ENCODE data around the gene PDHB. TPM values are rescaled to one million over a fixed set of nuclear protein-coding genes. Genes with fewer than 3 reads are reported as not detected.

PDHB gene
- total and polyA plus RNA-seq, 2 of the 13 experiments (the other 11 are each of a cell fraction or from before 2014, with no cell fraction given), result 108 to 153 TPM

DNA sequence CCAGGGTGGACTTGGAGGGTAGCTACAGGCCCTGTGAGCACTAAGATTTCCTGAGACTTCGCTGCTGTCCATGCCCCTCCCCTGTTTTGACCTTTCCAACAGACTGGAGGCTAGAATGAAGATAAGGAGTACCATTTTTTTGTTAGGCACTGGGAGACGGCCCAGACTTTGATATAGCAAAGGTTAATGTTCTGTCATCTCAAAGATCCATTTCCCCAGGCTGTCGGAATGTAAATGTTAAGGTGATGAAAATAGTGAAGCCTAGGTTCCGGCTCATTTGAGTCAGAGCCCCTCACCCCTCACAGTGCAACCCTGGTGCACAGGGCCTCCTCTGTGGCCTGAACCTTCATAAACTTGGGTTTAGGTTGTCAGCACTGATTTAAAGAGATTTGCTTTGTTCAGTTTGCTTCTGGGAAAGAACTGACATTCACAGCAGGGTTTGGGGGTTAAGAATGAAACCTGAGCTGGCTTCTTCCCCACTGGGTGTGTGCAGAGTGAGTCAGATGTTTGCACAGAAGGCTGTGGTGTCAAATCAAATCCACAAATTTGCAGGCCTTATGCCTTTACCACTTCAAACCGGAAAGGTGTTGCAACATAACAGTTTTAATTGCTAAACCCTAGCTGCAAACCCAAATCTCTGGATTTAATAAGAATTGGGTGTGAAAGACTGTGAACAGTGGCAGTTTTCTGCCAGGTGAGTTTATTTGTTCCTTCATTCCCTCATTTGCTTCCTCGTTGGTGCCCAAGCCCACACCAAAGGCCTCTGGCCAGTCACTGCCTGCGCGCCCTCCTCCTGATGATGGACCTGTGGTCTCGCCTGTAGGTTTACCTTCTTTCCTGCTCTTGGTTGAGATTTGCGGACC, 37.6 kb upstream of the PDHB start (continued):
- TF ChIP-seq, protein P1, sequence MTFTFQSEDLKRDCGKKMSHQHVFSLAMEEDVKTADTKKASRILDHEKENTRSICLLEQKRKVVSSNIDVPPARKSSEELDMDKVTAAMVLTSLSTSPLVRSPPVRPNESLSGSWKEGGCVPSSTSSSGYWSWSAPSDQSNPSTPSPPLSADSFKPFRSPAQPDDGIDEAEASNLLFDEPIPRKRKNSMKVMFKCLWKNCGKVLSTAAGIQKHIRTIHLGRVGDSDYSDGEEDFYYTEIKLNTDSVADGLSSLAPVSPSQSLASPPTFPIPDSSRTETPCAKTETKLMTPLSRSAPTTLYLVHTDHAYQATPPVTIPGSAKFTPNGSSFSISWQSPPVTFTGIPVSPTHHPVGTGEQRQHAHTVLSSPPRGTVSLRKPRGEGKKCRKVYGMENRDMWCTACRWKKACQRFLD (CRISPR knock-in tag; IDR thresholded peaks at IDR 0.05; ENCODE audit: borderline replicate concordance), result no peak
- TF ChIP-seq MAZ (IDR thresholded peaks at IDR 0.05; ENCODE audit: borderline replicate concordance, low read depth, low read length), result no peak
- peak; percentile 49; the same call in 1 of the 2 replicates for TF ChIP-seq MAZ (CRISPR knock-in tag; IDR thresholded peaks at IDR 0.05; ENCODE audit: low read depth)
- peak; percentile 80; the same call in 1 of the 2 replicates for TF ChIP-seq RXRB (CRISPR knock-in tag; IDR thresholded peaks at IDR 0.05; ENCODE audit: borderline replicate concordance)
- TF ChIP-seq ZNF430 (CRISPR knock-in tag; IDR thresholded peaks at IDR 0.05), result peak; percentile 54
- no peak for TF ChIP-seq ATAD3A (CRISPR knock-in tag; IDR thresholded peaks at IDR 0.05)
- TF ChIP-seq, protein P2, sequence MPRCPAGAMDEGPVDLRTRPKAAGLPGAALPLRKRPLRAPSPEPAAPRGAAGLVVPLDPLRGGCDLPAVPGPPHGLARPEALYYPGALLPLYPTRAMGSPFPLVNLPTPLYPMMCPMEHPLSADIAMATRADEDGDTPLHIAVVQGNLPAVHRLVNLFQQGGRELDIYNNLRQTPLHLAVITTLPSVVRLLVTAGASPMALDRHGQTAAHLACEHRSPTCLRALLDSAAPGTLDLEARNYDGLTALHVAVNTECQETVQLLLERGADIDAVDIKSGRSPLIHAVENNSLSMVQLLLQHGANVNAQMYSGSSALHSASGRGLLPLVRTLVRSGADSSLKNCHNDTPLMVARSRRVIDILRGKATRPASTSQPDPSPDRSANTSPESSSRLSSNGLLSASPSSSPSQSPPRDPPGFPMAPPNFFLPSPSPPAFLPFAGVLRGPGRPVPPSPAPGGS (CRISPR knock-in tag; IDR thresholded peaks at IDR 0.05), result no peak
- TF ChIP-seq MTF2 (CRISPR knock-in tag; IDR thresholded peaks at IDR 0.05; ENCODE audit: borderline replicate concordance), result no peak
- TF ChIP-seq, protein P3, sequence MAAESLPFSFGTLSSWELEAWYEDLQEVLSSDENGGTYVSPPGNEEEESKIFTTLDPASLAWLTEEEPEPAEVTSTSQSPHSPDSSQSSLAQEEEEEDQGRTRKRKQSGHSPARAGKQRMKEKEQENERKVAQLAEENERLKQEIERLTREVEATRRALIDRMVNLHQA (CRISPR knock-in tag; IDR thresholded peaks at IDR 0.05), result no peak
- TF ChIP-seq SATB2 (CRISPR knock-in tag; IDR thresholded peaks at IDR 0.05), result no peak
- no peak; the same call in 1 of the 2 replicates for TF ChIP-seq RAD21 (CRISPR knock-in tag; IDR thresholded peaks at IDR 0.05)
- peak; percentile 79 for TF ChIP-seq ZNF605 (CRISPR knock-in tag; IDR thresholded peaks at IDR 0.05)
- TF ChIP-seq ZNF589 (CRISPR knock-in tag; conservative IDR thresholded peaks at IDR 0.05), result peak; percentile 87
- peak; percentile 48 for TF ChIP-seq THAP11 (CRISPR knock-in tag; IDR thresholded peaks at IDR 0.05)
- TF ChIP-seq ZNF773 (CRISPR knock-in tag; IDR thresholded peaks at IDR 0.05; ENCODE audit: borderline replicate concordance), result no peak
- TF ChIP-seq ZFP36L1 (CRISPR knock-in tag; IDR thresholded peaks at IDR 0.05), result peak; percentile 64; the same call in 1 of the 2 replicates
- no peak for TF ChIP-seq MAF1 (CRISPR knock-in tag; IDR thresholded peaks at IDR 0.05; ENCODE audit: borderline replicate concordance)
- no peak for TF ChIP-seq TOPORS (CRISPR knock-in tag; IDR thresholded peaks at IDR 0.05)
- TF ChIP-seq, protein P4, sequence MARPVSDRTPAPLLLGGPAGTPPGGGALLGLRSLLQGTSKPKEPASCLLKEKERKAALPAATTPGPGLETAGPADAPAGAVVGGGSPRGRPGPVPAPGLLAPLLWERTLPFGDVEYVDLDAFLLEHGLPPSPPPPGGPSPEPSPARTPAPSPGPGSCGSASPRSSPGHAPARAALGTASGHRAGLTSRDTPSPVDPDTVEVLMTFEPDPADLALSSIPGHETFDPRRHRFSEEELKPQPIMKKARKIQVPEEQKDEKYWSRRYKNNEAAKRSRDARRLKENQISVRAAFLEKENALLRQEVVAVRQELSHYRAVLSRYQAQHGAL (CRISPR knock-in tag; IDR thresholded peaks at IDR 0.05; ENCODE audit: not compliant biosample characterization), result no peak
- TF ChIP-seq KLF6 (CRISPR knock-in tag; IDR thresholded peaks at IDR 0.05), result peak; percentile 87; the same call in 1 of the 2 replicates
- TF ChIP-seq, protein P5, sequence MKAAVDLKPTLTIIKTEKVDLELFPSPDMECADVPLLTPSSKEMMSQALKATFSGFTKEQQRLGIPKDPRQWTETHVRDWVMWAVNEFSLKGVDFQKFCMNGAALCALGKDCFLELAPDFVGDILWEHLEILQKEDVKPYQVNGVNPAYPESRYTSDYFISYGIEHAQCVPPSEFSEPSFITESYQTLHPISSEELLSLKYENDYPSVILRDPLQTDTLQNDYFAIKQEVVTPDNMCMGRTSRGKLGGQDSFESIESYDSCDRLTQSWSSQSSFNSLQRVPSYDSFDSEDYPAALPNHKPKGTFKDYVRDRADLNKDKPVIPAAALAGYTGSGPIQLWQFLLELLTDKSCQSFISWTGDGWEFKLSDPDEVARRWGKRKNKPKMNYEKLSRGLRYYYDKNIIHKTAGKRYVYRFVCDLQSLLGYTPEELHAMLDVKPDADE (CRISPR knock-in tag; IDR thresholded peaks at IDR 0.05), result no peak
- TF ChIP-seq ZNF496 (CRISPR knock-in tag; IDR thresholded peaks at IDR 0.05; ENCODE audit: insufficient replicate concordance), result no peak
- no peak for TF ChIP-seq ZNF256 (CRISPR knock-in tag; conservative IDR thresholded peaks at IDR 0.05)

All from HepG2 (cell line).